Stomach smooth muscle (tissue), 2 donors: ENCODE data around the gene XDH.

Experiments
- H3K27ac ChIP-seq: one replicate; pipeline ENCODE4 v1.7.0; 2013; ENCODE audit warnings: mild to moderate bottlenecking, low read length, inconsistent platforms
- H3K27me3 ChIP-seq, 2 donors: one replicate each; pipeline ENCODE4 v1.7.0; 2013; ENCODE audit warnings: low read length in 2 of 2; ENCODE audit not compliant: insufficient read depth in 2 of 2, control insufficient read depth in 1 of 2
- H3K36me3 ChIP-seq, 2 donors: one replicate each; pipeline ENCODE4 v1.7.0; 2013; ENCODE audit warnings: low read length in 2 of 2; ENCODE audit not compliant: control insufficient read depth in 2 of 2, insufficient read depth in 2 of 2
- H3K4me1 ChIP-seq: one replicate; pipeline ENCODE4 v1.7.0; 2013; ENCODE audit warnings: low read length; ENCODE audit not compliant: control insufficient read depth, insufficient read depth
- H3K4me3 ChIP-seq, 2 donors: one replicate each; pipeline ENCODE4 v1.7.0; 2013; ENCODE audit warnings: low read length in 2 of 2
- H3K9ac ChIP-seq, 2 donors: one replicate each; pipeline ENCODE4 v1.7.0; 2013; ENCODE audit warnings: low read length in 2 of 2, mild to moderate bottlenecking in 1 of 2
- H3K9me3 ChIP-seq, 2 donors: one replicate each; pipeline ENCODE4 v1.7.0; 2013; ENCODE audit warnings: low read length in 2 of 2; ENCODE audit not compliant: control insufficient read depth in 2 of 2
- donor health status: healthy.
- donor health status: Pancreatic carcinoma.

The XDH gene

DNA sequence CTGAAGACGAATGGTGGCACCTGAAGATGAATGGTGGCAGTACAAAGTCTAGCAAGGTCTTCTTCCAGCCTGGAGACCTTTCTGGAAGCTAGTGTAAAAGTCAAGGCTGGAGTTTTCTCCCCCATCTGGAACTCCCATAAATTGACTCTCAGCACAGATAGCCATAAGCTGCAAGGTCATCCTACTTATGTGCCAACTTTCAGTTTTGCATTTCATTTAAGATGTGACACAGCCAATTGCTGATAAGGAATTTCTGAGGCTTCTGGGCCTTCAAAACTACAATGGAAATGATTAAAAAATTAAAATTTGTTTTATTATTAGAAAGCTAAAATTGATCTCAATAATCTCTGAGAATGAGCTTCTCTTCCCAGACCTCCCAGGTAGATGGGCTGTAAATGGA is 10.2 kb downstream of the XDH start:
- Histone ChIP-seq H3K36me3 (no peaks in the 10 kb centered on the region), H3K4me1 (no peaks in the 10 kb centered on the region), H3K9me3 (no peaks in the 10 kb centered on the region), H3K27ac (no peak overlapping the region), H3K4me3 (no peak overlapping the region), H3K9ac (no peak overlapping the region), H3K27me3 (no peaks in the 10 kb centered on the region)

DNA sequence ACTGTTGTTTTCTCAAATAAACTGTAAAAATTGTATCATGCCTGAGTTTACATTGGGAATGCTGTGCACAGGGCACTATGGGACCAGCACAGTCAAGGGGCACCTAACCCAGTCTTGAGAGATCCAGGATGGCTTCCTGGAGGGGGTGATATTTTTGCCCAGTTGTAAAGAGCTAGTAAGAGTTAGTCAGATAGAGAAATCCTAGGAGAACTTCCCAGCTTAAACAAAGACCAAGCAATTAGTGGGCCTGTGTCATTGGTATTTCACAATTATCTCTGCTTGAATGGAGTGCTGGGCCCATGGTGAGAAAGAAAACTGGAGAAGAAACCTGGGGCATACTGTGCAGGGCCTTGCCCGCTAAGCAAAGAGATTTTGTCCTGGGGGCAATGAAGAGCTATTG is 12.2 kb downstream of the XDH start:
- Histone ChIP-seq H3K36me3 (no peaks in the 10 kb centered on the region), H3K4me1 (no peaks in the 10 kb centered on the region), H3K9ac (no peak overlapping the region), H3K27me3 (no peaks in the 10 kb centered on the region), H3K9me3 (no peaks in the 10 kb centered on the region), H3K4me3 (no peak overlapping the region), H3K27ac (no peak overlapping the region)

DNA sequence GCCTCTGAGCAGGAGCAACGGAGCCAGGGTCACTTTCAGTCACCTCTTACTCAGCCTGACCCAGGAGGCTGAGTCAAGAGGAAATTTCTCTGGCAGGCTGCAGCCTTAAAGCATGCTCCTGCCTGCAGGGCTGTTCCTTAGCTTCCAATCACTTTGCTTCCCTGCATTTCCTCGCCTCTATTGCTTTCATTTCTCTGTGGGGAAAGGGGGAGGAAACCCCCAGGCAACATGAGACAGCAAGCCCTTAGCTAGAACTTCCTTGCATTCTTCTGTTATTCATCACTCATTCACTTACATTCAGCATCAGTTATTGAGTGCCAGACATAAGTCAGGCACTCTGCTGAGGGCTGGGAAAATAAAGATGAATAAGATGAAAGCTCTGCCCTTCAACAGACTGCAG is 13.0 kb downstream of the XDH start:
- Histone ChIP-seq H3K9ac (no peak overlapping the region), H3K36me3 (no peaks in the 10 kb centered on the region), H3K9me3 (no peaks in the 10 kb centered on the region), H3K27ac (no peak overlapping the region), H3K27me3 (no peaks in the 10 kb centered on the region), H3K4me1 (no peaks in the 10 kb centered on the region), H3K4me3 (no peak overlapping the region)

DNA sequence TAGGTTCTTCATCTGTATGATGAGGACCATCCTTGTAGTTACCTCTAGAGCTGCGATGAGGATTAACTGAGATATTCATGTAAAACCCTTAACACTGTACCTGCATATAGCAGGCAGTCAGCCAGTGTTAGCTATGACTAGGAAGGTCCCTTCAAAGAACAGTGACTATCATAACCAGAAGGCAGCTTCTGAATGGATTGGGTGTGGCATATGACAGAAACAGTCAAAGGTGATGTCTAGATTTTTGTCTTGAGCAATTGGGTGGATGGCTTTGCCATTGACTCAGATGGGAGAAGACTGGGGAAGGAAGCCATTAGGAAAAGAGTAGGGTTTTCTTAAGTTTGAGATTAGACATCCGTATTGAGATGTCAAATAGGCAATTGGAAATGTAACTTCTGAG is 15.7 kb downstream of the XDH start:
- H3K36me3 ChIP-seq: no peaks in the 10 kb centered on the region
- no peaks in the 10 kb centered on the region for H3K4me1 ChIP-seq
- peaks cover 0 to 3% of the 10 kb centered on the region in 2 donors for H3K27me3 ChIP-seq
- H3K9me3 ChIP-seq: no peaks in the 10 kb centered on the region
- no peak overlapping the region for H3K9ac ChIP-seq
- no peak overlapping the region for H3K27ac ChIP-seq
- H3K4me3 ChIP-seq: no peak overlapping the region

DNA sequence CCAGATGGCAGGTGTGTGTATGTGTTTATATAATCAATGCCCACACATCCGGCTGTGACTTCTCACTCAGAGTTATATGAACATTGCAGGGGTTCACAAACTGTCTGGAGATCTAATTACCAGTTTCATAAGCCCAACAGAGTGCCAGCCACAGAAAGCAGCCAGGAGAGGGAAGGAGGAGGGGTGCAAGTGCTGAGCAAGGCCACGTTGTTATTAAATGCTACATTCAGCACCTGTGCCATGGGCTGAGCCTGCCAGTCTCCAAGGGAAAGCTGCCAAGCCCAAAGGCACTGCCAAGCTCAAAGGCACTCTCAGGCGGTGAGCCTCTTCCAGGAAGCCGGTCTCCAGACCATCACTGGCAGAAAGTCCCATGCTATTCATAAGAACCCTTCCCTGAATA is 17.4 kb downstream of the XDH start:
- no peak overlapping the region for H3K27ac ChIP-seq
- no peaks in the 10 kb centered on the region for H3K9me3 ChIP-seq
- no peak overlapping the region for H3K4me3 ChIP-seq
- no peaks in the 10 kb centered on the region for H3K36me3 ChIP-seq
- H3K4me1 ChIP-seq: no peaks in the 10 kb centered on the region
- no peak overlapping the region for H3K9ac ChIP-seq
- peaks cover 0 to 3% of the 10 kb centered on the region in 2 donors for H3K27me3 ChIP-seq

DNA sequence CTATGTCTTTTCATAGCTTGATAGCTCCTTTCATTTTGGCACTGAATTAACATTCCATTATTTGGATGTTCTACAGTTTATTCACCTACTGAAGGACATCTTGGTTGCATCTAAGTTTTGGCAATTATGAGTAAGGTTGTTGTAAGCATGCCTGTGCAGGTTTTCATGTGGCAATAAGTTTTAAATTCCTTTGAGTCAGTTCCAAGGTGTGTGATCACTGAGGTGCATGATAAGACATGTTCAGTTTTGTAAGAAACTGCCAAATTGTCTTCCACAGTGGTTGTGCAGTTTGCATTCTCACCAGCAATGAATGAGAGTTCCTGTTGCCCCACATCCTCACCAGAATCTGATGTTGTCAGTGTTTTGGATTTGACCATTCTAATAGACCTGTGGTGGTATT is 24.2 kb downstream of the XDH start:
- no peak overlapping the region for H3K9ac ChIP-seq

DNA sequence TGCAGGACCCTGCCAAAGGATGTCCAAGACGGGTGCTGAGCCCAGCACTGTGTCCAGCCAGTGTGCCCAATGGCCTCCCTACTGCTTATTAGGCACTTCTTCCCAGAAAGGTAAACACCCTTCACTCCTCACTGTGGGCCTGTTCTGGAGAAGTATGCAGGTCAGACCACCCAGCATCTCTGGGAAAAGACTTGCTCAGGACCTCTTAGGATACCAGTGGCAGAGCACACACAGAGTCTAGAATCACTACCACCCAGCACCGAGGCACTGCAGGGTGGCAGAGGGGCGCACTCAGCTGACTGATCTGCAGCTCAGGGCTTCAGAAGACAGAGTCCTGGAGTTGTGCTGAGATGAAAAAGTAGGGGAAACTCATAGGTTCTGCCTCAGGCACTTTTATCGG is 25.8 kb downstream of the XDH start:
- Histone ChIP-seq H3K27ac (no peak overlapping the region), H3K4me1 (no peaks in the 10 kb centered on the region), H3K4me3 (no peak overlapping the region), H3K36me3 (no peaks in the 10 kb centered on the region), H3K27me3 (no peaks in the 10 kb centered on the region), H3K9ac (no peak overlapping the region), H3K9me3 (no peaks in the 10 kb centered on the region)

More for the DNA sequence above, 24.2 kb downstream of the XDH start:
- Histone ChIP-seq H3K4me1 (no peaks in the 10 kb centered on the region), H3K27ac (no peak overlapping the region), H3K9me3 (no peaks in the 10 kb centered on the region), H3K27me3 (no peaks in the 10 kb centered on the region), H3K4me3 (no peak overlapping the region), H3K36me3 (no peaks in the 10 kb centered on the region)

DNA sequence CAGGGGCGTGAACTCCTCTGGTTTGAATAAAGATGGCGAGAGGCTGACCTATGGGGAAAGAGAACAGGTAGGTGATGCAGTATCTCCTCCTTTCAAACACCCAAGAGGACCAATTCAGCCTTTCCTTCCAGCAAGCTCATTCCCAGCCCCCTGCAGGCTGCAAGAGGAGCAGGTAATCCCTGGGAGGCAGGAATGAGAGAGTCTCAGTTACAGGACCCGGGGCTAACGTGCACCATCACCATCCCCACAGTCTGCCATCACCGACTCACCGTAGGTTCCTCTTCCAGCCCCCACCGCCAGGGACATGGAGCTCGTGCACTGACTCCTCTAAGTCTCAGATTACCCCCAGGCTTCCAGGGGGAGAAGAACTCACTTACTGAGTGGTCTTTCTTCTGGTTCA is 26.7 kb downstream of the XDH start:
- Histone ChIP-seq H3K36me3 (no peaks in the 10 kb centered on the region), H3K4me3 (no peak overlapping the region), H3K4me1 (no peaks in the 10 kb centered on the region), H3K9me3 (no peaks in the 10 kb centered on the region), H3K27me3 (no peaks in the 10 kb centered on the region), H3K9ac (no peak overlapping the region), H3K27ac (no peak overlapping the region)

DNA sequence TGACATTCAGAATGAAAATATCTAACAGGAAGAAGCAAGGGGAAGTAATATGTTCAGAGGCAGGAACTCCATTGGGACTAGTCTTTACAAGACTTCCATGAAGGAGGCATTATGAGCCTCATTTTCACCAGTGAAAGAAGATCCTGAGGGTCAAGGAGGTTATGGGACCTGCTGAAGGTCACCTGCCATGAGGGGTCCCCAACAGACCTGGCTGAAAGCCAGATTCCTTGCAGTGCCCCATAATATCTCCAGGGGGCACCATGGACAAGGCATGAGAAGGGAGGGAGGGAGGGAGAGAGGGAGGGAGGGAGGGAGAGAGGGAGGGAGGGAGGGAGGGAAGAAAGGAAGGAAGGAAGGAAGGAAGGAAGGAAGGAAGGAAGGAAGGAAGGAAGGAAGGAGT is 27.9 kb downstream of the XDH start:
- H3K36me3 ChIP-seq: no peaks in the 10 kb centered on the region
- H3K9me3 ChIP-seq: no peaks in the 10 kb centered on the region
- no peaks in the 10 kb centered on the region for H3K27me3 ChIP-seq
- H3K4me1 ChIP-seq: no peaks in the 10 kb centered on the region
- no peak overlapping the region for H3K27ac ChIP-seq
- no peak overlapping the region for H3K4me3 ChIP-seq
- H3K9ac ChIP-seq: no peak overlapping the region

DNA sequence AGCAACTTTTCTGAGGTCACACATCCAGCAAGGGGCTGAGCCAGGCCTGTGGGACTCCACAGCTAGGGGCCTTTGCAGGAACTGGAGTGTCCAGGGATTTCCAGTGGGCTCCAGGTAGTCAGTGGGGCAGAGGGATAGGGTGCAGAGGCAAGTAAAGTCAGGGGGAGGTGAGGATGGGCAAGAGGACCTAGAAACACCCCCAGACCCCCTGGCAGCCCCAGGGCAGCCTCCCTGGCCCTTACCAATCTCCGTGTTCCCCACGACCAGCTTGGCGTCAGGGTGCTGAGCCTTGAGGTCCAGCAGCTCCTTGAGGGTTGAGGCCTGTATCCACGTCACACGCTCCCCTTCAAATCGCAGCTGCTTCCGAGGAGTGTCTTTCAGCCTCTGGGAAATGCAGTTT is 28.4 kb downstream of the XDH start:
- H3K9ac ChIP-seq: no peak overlapping the region
- no peaks in the 10 kb centered on the region for H3K4me1 ChIP-seq
- no peaks in the 10 kb centered on the region for H3K27me3 ChIP-seq
- H3K4me3 ChIP-seq: no peak overlapping the region
- no peak overlapping the region for H3K27ac ChIP-seq
- no peaks in the 10 kb centered on the region for H3K36me3 ChIP-seq
- no peaks in the 10 kb centered on the region for H3K9me3 ChIP-seq

DNA sequence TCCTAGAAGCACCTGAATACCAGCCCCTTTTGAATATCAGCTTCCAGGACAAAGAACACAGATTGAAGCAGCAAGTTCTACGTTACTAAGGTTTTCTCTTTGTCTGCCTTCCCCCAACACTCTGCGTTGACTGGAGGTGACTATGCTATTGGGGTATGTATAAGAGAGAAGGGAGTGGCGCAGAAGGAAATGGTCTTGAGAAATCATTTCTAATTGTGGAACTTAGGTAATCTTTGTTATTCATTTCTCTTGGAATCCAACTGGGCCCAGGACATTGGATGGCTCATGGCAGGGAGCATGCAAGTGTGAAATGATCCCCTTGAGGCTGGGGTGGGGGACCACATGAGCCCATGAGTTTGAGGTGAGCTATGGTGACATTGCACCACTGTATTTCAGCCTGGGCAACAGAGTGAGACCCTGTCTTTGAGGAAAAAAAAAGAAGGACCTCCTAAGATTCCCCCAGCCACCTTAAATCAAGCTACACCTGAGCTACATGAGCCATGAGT is 29.7 kb downstream of the XDH start:
- Histone ChIP-seq H3K9me3 (no peaks in the 10 kb centered on the region), H3K9ac (no peak overlapping the region), H3K4me1 (no peaks in the 10 kb centered on the region), H3K36me3 (no peaks in the 10 kb centered on the region), H3K4me3 (no peak overlapping the region), H3K27ac (no peak overlapping the region), H3K27me3 (no peaks in the 10 kb centered on the region)
